Activated CD8-positive, alpha-beta T cell treated with anti-CD3 and anti-CD28 coated beads, Interleukin-2, amount 10 ng/mL, durations not matched to agents 7 days and 5 days (primary cell): Measurements from ENCODE around the gene SLITRK5. TPM values are rescaled to one million over a fixed set of nuclear protein-coding genes. Genes with fewer than 3 reads are reported as not detected.

Source experiments
- ATAC-seq: fragments of 150-1000 bp; cut with Tn5 transposase; one replicate; pipeline ENCODE4 v1.10.0; 2021; ENCODE audit warnings: moderate library complexity
- CTCF ChIA-PET: fragments of 350-600 bp; sonication (Branson Sonifier 250); formaldehyde crosslinking; loops from one replicate; lab custom pipeline; 2021; ENCODE audit warnings: antibody characterized with exemption; lab: Charles Lee
- POLR2A ChIA-PET: fragments of 350-600 bp; sonication (Branson Sonifier 250); formaldehyde crosslinking; loops from one replicate; lab custom pipeline; 2021; ENCODE audit warnings: antibody characterized with exemption; lab: Charles Lee
- DNase-seq: peaks from one replicate; pipeline ENCODE4 v3.0.0-alpha.2; 2020
- H3K27ac Mint-ChIP-seq: one replicate; pipeline ENCODE4 v1.8.0; 2021; ENCODE audit warnings: mild to moderate bottlenecking, mixed read lengths
- H3K27me3 Mint-ChIP-seq: one replicate; pipeline ENCODE4 v1.8.0; 2021; ENCODE audit warnings: low read depth, mixed read lengths
- H3K36me3 Mint-ChIP-seq: one replicate; pipeline ENCODE4 v1.8.0; 2021; ENCODE audit warnings: low read depth, mixed read lengths
- H3K4me1 Mint-ChIP-seq: one replicate; pipeline ENCODE4 v1.8.0; 2021; ENCODE audit warnings: low read depth, mixed read lengths
- H3K4me3 Mint-ChIP-seq: one replicate; pipeline ENCODE4 v1.8.0; 2021; ENCODE audit warnings: mild to moderate bottlenecking, mixed read lengths
- H3K9me3 Mint-ChIP-seq: one replicate; pipeline ENCODE4 v1.8.0; 2022; ENCODE audit warnings: mixed read lengths; ENCODE audit not compliant: insufficient read depth
- total RNA-seq, 2 experiments: library from RNA; stranded (reverse); gene quantifications; one replicate each; pipeline ENCODE4 v1.2.3, GENCODE V29; 2021

Gene SLITRK5
- total RNA-seq, 2 experiments from 2014 or later = not detected

GRCh38 chr13:87676254-87677042 is 5.3 kb downstream of the SLITRK5 start:
- peaks cover 15% of the 10 kb centered on the region for H3K4me1 Mint-ChIP-seq
- peaks cover 57% of the 10 kb centered on the region for H3K27me3 Mint-ChIP-seq
- DNase-seq = no peak
- no peak overlapping the region for H3K4me3 Mint-ChIP-seq
- no peaks in the 10 kb centered on the region for H3K9me3 Mint-ChIP-seq
- ChIA-PET CTCF (no interaction called here), POLR2A (no interaction called here)
- H3K36me3 Mint-ChIP-seq = peaks cover 2% of the 10 kb centered on the region
- H3K27ac Mint-ChIP-seq = no peak overlapping the region
- ATAC-seq = no peak

- H3K27me3 Mint-ChIP-seq = peaks cover 54% of the 10 kb centered on the region
- ATAC-seq (no peak), DNase-seq (no peak)
- peaks cover 14% of the 10 kb centered on the region for H3K4me1 Mint-ChIP-seq
- CTCF ChIA-PET = no interaction called here
- H3K9me3 Mint-ChIP-seq = no peaks in the 10 kb centered on the region
- H3K36me3 Mint-ChIP-seq = peaks cover 2% of the 10 kb centered on the region
- POLR2A ChIA-PET = no interaction called here
- H3K27ac Mint-ChIP-seq = no peak overlapping the region
- H3K4me3 Mint-ChIP-seq = peak overlapping the region; percentile 40
These were observed 5.9 kb downstream of the SLITRK5 start for GRCh38 chr13:87677043-87677495.

- no peaks in the 10 kb centered on the region for H3K9me3 Mint-ChIP-seq
- H3K4me3 Mint-ChIP-seq = peak overlapping the region; percentile 40
- peaks cover 14% of the 10 kb centered on the region for H3K4me1 Mint-ChIP-seq
- peak; percentile 30 for ATAC-seq
- H3K36me3 Mint-ChIP-seq = no peaks in the 10 kb centered on the region
- H3K27ac Mint-ChIP-seq = no peak overlapping the region
- CTCF ChIA-PET = no interaction called here
- peaks cover 50% of the 10 kb centered on the region for H3K27me3 Mint-ChIP-seq
- POLR2A ChIA-PET = no interaction called here
- no peak for DNase-seq
These were observed 6.6 kb downstream of the SLITRK5 start for GRCh38 chr13:87677496-87678371.

- no peaks in the 10 kb centered on the region for H3K36me3 Mint-ChIP-seq
- peaks cover 44% of the 10 kb centered on the region for H3K27me3 Mint-ChIP-seq
- ATAC-seq (no peak), DNase-seq (no peak)
- no peak overlapping the region for H3K4me3 Mint-ChIP-seq
- H3K4me1 Mint-ChIP-seq = peaks cover 14% of the 10 kb centered on the region
- CTCF ChIA-PET = no interaction called here
- no peak overlapping the region for H3K27ac Mint-ChIP-seq
- H3K9me3 Mint-ChIP-seq = no peaks in the 10 kb centered on the region
- POLR2A ChIA-PET = no interaction called here
These were observed 7.2 kb downstream of the SLITRK5 start for GRCh38 chr13:87678372-87678752.

GRCh38 chr13:87680298-87680697 is 9.1 kb downstream of the SLITRK5 start:
- CTCF ChIA-PET = no interaction called here
- Mint-ChIP-seq H3K4me3 (no peak overlapping the region), H3K4me1 (peaks cover 11% of the 10 kb centered on the region)

GRCh38 chr13:87684850-87685742 is 13.9 kb downstream of the SLITRK5 start:
- ATAC-seq (no peak), DNase-seq (no peak)
- Mint-ChIP-seq H3K27ac (no peak overlapping the region), H3K27me3 (no peaks in the 10 kb centered on the region), H3K4me3 (no peak overlapping the region), H3K4me1 (no peaks in the 10 kb centered on the region), H3K9me3 (no peaks in the 10 kb centered on the region), H3K36me3 (no peaks in the 10 kb centered on the region)
- POLR2A ChIA-PET = no interaction called here
- CTCF ChIA-PET = no interaction called here

More at GRCh38 chr13:87680298-87680697, 9.1 kb downstream of the SLITRK5 start:
- Mint-ChIP-seq H3K36me3 (no peaks in the 10 kb centered on the region), H3K27me3 (peaks cover 27% of the 10 kb centered on the region), H3K27ac (no peak overlapping the region), H3K9me3 (no peaks in the 10 kb centered on the region)
- DNase-seq (no peak), ATAC-seq (no peak)
- POLR2A ChIA-PET = no interaction called here

- CTCF ChIA-PET = no interaction called here
- Mint-ChIP-seq H3K9me3 (no peaks in the 10 kb centered on the region), H3K27me3 (no peaks in the 10 kb centered on the region), H3K36me3 (no peaks in the 10 kb centered on the region), H3K4me1 (no peaks in the 10 kb centered on the region), H3K27ac (no peak overlapping the region), H3K4me3 (no peak overlapping the region)
- no peak for ATAC-seq
- no peak for DNase-seq
- POLR2A ChIA-PET = no interaction called here
These were observed 25.3 kb downstream of the SLITRK5 start for GRCh38 chr13:87696458-87696857.

GRCh38 chr13:87698268-87698667 is 27.1 kb downstream of the SLITRK5 start:
- H3K9me3 Mint-ChIP-seq = no peaks in the 10 kb centered on the region
- ATAC-seq (no peak), DNase-seq (no peak)
- no peaks in the 10 kb centered on the region for H3K4me1 Mint-ChIP-seq
- H3K27me3 Mint-ChIP-seq = no peaks in the 10 kb centered on the region
- no peak overlapping the region for H3K4me3 Mint-ChIP-seq
- H3K27ac Mint-ChIP-seq = no peak overlapping the region
- POLR2A ChIA-PET = no interaction called here
- CTCF ChIA-PET = no interaction called here
- H3K36me3 Mint-ChIP-seq = no peaks in the 10 kb centered on the region

GRCh38 chr13:87709947-87710346 is 38.8 kb downstream of the SLITRK5 start:
- DNase-seq (no peak), ATAC-seq (no peak)
- H3K4me1 Mint-ChIP-seq = no peaks in the 10 kb centered on the region
- ChIA-PET POLR2A (no interaction called here), CTCF (no interaction called here)
- H3K27me3 Mint-ChIP-seq = no peaks in the 10 kb centered on the region
- no peaks in the 10 kb centered on the region for H3K9me3 Mint-ChIP-seq
- H3K27ac Mint-ChIP-seq = no peak overlapping the region
- no peaks in the 10 kb centered on the region for H3K36me3 Mint-ChIP-seq
- H3K4me3 Mint-ChIP-seq = no peak overlapping the region

- POLR2A ChIA-PET = no interaction called here
- CTCF ChIA-PET = no interaction called here
- H3K27me3 Mint-ChIP-seq = no peaks in the 10 kb centered on the region
- DNase-seq = no peak
- no peak overlapping the region for H3K27ac Mint-ChIP-seq
- H3K4me3 Mint-ChIP-seq = no peak overlapping the region
- H3K36me3 Mint-ChIP-seq = no peaks in the 10 kb centered on the region
- no peak for ATAC-seq
- no peaks in the 10 kb centered on the region for H3K9me3 Mint-ChIP-seq
- H3K4me1 Mint-ChIP-seq = no peaks in the 10 kb centered on the region
These were observed 40.8 kb downstream of the SLITRK5 start for GRCh38 chr13:87712012-87712411.
